GM19468 (cell line): ENCODE data around the gene TMPRSS13.

ENCODE experiments used
- ATAC-seq: cut with Tn5 transposase; IDR thresholded peaks from one replicate; pipeline ENCODE4 v1.9.1; 2021; ENCODE audit warnings: mild to moderate bottlenecking, moderate library complexity, moderate number of reproducible peaks; ENCODE audit not compliant: unreplicated experiment; ENCODE audit errors: extremely low read depth

Gene TMPRSS13

DNA sequence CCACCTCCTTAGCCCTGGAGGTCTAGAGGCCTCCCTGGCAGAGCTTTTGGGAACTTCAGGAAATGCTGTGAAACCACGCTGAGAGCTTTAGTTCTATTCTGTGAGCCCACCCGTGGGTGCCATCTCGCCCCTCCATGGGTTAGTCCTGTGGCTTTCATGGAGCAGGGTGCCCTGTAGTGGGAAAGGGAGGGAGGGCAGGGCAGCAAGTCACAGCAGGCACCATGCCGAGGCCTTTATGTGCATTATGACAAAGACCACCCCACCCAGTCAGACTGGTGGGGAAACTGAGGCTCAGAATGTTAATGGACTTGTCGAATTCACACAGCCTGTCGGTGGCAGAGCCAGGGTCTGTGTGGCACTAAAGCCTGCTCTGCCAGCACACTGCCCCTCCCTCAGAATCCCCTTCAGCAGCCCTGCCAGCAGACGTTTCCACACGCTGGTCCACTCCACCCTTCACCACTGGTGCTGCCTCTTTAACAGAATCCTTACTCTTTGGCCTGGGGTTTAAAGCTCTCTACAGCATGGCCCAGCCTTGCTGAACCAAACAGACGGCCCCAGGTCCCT lies 13.4 kb downstream of the TMPRSS13 start:
- ATAC-seq, result no peak

DNA sequence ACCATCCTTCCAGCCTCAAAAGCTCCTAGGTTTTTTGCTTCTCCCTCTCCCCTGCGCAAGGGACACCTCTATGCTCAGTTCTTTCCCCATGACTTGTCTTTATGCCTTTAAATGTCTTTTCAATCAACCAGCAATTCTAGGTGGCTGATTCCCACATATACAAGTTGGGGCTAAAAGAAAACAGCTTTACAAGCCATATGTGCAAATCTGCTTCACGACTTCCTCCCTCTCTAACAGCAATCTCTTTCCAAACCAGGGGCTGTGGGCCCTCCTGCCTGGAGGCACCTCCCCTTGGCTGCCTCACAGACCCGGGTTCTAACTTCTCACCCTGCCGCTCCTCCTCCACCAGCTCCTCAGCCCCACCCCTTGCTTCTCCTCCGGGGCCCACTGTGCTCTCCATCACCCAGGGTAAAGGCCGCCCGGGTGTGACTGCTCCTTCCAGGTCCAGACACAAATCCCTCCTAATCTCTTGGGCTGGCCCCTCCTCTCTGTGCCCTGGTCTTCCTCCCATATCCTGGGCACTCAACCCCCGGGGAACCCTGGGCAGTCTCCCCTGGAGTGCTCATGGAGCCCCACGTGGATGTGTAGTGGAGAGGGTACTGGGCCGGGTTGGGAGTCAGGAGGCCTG lies 14.1 kb downstream of the TMPRSS13 start:
- ATAC-seq, result no peak

DNA sequence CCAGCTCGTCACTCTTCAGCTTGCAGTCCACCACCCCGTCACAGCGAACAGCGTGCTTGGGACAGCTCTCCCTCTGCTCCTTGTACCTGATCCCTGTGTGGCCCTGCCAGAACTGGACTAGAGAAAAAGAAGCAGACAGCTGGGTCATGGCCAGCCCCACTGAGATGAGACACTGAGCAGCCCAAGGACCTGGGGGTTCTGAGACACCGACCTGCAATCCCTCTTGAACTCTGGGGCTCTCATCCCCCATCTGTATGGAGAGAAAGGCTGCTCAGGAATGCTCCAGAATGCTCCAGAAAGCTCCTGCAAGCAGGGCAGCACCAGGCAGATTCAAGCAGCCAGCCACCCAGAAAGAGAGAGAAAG lies 14.8 kb downstream of the TMPRSS13 start:
- no peak for ATAC-seq

DNA sequence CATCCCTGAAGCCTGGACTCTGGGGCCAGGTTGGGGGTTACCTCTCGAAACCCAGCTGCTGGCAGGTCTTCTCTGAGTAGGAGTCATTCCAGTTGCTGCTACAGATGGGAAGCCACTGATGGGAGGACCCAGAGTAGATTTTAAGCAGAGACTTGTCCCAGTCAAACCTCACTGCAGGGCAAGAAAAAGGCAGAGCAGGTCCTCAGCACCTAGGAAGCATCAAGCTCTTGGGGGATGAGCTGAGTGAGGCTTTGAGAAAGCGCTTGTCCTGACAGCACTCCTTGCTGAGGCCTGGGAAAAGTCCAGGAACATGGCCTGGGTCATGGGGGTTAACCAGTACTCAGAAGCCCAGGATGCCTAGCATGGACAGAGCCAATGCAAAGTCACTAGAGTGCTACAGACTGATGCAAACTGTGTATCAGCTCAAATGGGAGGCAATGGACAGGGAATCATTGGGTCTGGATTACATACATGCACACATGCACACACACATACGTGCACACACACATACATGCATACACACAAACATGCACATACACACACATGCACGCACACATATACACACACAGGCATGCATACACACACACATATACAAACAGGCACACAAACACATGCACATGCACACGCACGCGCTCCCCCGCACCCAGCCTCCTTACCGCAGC lies 15.3 kb downstream of the TMPRSS13 start:
- ATAC-seq, result no peak

DNA sequence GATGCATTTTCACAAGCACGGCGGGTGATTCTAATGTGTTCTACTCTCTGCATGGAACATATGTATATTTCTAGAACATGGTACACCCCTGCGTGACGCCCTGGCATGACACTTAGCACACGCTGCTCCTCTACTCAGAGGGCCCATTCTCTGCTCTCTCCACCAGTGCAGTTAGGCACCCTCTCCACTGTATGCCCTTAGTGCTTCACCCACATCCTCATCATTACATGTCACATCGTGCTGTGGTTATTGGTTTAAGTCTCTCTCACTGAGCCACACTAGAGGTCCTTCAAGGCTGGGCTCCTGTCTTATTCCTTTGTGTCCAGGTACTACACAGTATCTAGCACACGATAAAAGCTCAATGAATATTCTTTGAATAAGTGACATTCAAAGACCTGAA lies 16.7 kb downstream of the TMPRSS13 start:
- ATAC-seq, result no peak

DNA sequence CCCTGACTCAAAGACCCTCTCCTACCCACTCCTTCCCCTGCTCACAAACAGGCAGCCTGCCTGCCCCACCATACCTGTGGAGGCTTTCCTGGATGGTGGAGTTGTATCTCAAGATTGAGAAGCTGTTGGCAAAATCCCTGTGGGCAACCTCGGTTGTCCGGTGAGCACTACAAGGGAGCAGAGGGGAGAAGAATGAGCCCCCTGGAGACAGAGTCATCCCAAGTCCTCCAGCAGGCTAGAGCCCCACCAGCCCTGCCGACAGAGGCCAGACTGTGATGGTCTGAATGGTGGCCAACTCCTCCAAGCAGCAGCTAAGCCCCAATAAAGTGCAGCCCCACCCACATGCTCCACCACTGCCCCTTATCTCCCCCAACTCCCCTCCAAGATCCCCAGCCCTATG lies 17.5 kb downstream of the TMPRSS13 start:
- no peak for ATAC-seq

DNA sequence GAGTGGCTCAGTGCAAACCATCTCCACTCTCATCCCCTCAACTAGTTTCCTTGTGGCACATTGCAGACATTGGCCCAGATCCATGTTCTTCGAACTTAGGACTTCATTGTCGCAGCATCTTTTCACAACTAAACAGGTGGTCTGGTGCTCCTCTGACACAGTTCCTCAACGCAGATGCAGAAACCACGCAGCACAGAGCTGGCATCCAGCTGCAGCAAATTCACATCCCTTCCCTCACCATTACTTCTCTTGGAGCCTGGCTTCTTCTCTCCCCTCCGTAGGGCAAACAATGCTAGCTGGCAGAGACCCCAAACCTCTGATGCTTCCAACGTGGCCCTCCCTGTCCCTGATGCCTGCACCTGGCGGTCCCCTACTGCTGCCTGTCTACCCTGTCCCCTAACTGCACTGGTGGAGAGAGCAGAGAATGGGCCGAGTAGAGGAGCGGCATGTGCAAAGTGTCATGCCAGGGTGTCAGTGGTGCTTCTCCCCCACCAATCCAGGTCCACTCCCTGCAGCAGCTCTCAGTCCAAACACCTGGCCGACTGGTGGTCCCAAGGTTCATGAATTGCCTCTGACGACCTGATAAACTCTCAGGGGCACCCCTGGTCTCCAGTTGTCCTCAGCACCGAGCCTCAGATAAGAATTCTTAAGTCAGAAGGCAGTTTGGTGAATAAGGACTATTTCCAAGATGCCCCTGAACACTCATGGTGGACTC lies 18.1 kb downstream of the TMPRSS13 start:
- ATAC-seq, result no peak

DNA sequence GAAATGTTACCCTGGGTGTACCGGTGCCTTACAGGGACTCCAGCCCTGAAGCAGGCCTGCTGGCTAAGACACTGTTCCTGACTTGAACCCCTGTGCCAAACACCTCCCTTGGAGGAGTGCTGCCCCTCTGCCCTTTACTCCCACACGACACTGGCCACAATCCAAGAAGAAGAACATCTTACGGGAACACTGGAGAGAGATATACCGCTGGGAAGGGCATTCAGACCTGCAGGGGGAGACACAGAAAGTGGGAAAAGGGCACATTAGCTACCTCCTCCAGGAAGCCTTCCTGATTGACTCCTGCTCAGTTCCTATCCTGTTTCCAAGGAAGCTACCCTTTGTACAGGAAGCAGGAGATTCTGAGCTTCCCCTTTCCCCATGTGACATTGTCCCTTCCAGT lies 18.7 kb downstream of the TMPRSS13 start:
- no peak for ATAC-seq

DNA sequence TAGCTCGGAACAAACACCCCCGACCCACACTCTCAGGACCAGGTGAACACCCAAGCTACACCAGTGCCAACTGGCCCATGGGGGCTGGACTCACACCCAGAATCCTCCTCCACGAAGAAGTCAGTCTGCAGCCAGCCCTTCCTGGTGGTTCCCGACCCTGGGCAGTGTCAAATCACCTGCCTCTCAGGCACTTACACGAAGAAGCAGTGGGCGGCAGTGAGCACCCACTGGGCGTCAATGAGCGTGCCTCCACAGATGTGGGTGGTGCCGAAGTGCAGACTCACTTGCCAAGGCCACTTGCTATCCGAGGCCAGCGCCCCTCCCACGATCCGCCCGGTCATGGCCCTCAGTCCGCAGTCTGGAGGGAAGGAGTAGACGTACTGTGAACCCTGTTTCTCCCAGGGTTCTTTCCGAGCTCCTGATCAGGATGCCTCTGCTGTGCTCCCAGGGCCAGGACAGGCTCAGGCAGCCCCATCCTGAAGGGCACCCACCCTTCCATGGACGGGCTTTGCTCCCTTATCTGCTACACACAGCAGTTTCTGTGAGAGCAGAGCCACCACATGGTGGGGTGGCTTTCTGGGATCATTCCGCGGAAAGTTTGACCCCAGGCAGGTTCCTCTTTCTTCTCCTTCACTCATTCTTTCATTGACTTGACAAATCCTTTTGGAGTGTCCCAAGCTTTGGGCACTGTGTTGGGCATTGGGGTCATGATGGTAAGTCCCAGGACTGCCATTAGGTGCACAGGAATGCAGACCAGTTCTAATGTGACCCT lies 19.4 kb downstream of the TMPRSS13 start:
- no peak for ATAC-seq

DNA sequence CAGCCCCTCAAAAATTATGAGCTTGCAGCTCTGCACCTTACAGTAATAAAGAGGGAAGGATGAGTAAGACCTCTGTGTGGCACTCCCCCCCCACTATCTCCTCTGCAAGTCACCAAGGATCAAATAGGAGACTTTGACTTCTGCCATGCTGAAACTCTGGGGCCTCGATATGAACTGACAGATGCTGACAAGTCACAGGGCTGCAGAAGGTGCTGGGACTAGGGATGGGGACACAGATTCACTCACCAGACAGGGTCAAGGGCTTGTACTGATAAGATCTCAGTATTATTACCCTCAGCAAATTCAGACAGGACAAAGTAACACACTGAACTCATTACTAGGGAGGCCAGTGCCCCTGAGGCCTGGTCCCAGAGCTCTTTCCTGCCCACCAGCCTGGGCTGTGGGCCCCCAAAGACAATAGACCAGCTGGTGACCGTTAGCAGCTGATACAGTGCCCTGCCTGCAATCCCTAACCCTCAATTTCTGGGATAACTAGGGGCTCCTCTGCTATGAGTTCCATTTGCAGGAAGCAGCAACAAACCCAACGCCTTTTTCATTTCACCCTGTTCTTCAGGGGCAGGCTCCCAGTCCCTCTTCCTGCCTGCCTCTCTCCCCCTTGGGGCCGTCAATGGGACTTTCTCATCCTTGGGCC lies 20.1 kb downstream of the TMPRSS13 start:
- no peak for ATAC-seq

DNA sequence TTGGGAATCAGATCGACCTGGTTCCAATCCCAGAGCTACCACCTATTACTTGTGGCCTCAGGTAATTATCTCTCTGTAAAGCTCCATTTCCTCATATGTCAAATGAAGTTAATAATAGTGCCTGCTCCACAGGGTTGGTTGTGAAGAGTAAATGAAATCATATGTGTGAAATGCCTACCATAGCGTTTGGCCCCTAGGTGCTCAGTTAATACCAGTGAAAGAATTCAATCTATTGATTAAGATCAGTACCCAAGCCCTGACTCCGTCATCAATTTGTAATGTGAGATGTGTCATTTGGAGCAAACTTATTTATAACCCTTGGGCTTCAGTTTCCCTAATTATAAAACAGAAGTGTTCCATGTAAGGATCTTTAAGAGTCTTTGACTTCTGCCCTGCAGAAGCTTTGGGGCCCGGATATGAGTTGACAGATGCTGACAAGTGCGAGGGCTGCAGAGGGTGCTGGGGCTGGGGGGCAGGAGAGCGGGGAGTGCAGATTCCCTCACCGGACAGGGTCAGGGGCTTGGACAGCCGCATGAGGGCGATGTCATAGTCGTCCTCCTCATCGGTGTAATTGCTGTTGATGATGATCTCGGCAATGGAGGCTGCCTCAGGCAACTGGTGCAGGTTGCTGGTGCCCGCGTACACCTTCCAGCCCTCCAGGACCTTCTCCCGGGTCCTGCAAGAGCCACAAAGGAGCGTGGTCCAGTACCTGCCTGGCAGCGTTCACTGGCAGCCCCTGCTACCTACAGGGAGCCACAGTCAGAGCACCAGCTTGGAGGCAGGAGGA lies 20.9 kb downstream of the TMPRSS13 start:
- ATAC-seq, result no peak

DNA sequence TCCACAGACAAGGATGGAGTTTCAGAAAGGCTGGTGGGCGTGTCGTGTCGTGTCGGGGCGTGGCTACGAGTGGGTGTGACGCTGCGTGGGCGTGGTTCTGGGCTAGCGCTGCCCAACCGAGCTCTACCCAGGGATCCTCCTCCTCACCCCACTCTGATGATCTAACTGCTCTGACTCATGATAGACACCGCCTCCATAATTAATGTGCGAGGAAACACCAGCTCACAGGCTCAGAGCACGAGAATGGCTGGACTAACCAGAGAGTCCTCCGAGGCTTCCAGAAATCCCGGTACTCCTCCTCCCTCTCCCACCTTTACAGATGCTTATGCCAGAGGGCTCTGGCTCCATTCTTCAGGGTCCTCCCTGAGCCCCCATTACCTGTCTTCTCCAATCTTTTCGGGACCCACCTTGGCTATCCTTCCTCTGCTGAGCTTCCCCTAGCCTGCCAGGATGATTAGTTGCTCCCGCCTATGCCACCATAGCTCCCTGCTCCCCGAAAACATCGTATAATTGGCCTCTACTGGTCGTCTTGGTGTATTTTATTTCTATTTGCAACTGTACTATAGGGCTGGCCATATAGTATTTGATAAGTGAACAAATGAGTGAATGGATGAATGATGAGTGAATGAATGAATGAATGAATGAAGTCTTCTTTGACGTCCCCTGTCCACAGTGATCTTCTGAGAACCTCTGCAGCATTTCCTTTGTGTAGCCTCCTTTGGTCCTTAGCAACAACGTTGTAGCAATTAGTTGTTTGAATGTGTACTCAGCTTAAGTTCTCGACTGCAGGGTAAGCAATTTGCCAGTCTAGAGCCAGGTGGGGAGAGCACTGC lies 21.7 kb downstream of the TMPRSS13 start:
- no peak for ATAC-seq

DNA sequence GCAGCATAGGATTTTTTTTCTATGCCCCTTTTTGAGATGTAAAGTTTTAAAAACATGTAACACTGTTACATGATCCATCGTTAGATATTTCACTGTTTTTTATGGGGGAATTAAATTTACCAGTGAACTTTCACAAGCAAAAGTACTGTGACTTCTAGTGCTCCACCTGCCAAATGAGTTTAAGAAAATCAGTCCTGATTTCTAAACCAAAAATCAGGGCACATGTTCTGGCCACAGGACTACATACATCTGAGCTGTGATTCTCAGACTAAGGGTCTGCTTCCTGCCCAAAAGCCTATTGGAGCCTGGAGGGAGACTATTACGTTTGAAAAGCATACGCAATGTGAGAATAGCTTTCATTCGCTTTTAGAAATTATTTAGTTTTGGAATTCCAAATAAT lies 22.5 kb downstream of the TMPRSS13 start:
- no peak for ATAC-seq

DNA sequence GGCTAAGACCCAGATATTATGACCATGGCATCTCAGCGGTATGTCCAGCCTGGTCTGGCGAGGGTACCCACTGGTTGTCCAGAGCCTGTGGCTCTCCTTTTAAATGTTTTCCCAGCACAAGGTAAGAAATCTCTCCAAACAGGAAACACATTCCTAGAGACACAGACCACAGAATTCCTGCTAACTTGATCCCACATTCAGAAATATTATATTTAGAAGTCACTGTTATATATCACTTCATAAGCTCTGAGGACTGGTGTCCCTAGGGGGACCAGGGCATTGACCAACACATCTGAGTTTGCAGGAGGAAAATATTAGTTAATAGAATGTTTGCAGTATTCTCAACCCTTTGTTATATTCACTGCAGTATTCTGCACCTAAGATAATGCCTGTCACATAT lies 23.1 kb downstream of the TMPRSS13 start:
- no peak for ATAC-seq

DNA sequence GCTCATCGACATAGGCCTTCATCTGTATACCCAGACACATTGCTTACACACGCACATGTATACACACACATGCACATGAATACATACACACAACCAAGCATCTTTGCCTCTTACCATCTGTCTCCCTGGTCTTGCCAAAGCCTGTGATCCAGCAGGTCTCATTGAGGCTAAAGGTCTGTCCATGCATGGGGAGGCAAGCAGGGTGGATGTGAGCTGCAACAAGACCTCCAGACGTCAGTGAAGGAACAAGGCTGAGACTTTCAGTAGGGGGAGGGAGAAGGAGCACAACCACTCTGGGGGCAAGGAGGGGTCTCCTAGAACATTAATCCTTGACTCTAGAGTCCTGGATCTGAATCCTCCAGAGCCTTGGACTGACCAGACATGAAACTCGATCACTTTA lies 23.7 kb downstream of the TMPRSS13 start:
- no peak for ATAC-seq

DNA sequence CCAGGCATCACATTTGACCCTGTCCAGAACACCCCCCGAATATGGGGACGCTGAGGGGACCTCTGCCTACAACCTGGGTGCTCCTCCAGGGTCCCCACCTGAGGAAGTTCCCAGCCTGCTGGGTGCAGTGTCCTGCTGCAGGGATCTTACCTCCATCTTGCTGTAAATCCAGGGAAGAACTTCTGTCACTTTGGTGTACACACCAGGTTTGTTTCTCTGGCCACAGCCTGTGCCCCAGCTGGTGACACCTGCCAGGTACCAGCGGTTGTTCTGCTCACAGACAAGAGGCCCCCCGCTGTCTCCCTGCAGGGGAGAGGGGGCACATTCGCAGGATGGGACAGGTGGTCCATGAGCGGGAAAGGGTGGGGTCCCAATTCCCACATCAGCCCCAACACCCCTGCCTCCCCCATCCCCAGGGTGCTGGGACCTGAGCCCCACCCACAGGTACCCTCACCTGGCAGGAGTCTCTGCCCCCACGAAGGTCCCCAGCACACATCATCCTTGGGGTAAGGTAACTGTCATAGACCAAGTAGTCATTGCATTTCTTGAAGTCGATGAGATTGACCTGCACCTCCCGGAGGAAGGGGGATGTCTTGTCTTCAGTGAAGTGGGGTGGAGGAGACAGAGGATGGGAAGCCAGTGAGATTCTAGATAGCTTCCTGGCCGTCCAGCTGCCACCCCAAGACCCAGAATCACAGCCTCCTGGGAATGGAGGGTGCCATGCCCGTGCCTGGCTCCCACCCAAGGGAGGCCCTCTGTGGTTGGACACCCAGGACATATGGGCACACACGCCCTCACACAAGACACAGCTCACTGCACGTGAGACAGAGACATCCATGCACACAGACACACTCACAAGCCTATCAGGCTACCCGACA lies 25.5 kb downstream of the TMPRSS13 start:
- no peak for ATAC-seq

DNA sequence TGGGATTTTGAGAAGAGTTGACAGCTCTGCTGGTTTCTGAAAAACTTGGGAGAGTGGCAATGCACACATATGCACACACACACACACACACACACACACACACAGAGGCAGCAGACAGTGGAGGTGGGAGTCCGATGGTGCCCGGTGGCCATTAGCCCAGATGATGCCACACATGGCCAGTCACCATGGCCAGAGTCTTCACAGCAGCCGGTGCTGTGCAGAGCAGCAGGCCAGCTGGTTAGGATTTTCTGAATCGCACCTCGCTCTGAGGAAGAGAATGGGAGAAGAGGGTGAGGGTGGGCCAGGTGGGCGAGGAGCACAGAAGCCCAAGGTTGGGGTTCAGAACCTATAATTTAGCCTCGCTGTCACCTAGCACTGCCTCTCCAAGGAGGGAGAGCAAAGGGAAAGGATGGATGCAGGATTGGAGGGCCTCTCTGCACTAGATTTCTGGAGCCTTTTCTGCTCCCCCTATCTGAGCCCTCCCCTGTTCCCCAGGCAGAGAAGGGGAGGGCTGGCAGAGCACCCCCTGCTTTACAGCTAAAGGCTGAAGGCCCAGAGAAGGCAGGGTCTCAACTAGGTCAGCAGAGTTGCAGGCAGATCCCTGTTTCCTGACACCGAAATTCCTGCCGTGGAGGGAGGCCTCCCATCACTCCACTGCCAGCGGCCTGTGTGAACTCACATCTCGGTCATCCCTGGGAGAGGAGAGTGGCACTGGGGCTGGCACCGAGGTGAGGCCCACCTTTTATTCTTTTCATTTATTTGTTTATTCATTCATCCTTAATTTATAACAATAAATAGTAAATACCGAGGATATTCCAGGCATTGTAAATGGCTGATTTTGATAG lies 27.0 kb downstream of the TMPRSS13 start:
- no peak for ATAC-seq
